Measurements from ENCODE around the gene PTK7.

The PTK7 gene

DNA sequence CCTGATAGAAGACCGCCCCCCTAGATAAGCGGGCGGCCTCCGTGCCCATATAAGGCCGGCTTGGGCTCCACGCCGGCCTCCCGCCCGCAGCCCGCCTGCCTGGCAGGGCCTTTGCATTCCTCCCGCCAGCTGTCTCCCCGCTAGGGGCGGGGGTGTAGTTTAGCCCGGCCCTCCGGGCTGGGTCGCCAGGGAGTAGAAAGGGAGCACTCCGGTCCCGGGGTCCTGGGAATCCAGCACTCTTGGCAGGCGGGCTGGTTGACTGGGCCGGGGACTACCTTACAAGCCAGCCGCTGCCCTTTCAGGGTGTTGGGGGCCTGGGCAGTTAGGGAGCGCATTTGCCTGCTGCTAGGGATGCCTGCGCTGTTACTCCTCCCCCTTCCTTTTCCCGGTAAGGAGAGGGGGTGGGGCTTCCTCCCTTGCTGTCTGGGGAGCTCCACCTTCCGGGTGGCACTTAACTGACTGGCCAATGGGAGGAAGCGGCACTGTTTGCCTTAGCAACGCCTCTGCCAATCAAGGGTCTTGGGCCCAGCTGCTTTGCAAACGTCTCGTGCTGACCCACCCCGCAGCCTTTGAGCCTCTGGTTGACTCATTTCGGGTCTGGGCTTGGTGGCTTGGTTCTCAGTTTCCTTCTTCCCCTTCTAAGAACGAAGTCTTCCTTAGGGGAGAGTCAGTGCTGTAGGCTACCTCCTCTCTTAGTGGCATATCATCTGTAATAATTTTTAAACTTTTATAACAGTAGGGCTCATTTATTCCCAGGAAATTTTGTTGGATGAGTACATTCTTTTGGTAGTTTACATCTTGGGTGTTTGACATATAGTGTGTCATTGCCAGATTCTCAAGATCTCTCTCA, 98.4 kb downstream of the PTK7 start:
- DNase-seq (ENCODE audit: low read depth, low spot score), result peak; percentile 96

DNA sequence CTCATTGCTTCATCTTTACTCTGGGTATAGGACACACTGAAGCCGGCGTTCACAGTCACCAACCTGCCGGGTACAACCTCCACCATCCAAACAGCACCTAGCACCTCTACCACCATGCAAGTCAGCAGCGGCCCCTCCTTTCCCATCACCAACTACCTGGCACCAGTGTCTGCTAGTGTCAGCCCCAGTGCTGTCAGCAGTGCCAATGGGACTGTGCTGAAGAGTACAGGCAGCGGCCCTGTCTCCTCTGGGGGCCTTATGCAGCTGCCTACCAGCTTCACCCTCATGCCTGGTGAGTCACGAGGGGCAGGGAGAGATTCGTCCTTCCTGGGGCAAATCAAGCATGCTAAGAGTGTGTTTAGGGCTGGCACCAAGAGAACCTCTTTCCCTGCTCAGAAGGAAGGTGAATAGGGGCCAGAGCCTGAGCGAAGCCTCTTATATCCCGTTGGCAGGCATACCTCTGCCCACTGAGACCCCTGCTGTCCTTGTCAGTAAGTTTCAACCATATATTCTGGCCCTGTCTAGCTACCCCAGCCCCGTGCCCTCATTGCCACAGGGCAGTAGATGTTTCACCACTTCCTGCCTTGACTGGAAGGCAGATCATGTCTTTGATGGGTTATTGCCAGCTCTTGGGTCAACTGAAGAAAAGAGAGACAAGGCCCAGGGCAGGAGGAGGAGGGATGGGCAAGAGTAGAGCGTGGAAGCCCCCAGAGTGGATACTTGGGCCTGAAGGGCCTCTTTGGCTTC, 99.7 kb downstream of the PTK7 start:
- H3K4me3 ChIP-seq (ENCODE audit: low read depth, low read length), result no peak overlapping the region
- no peak for DNase-seq (ENCODE audit: low read depth, low spot score)
- ChIA-PET POLR2A (interaction anchor here (0.7 to 2.5 kb wide), 2 partner anchors 8 to 155 kb away, joined by 3 to 5 read pairs; partner anchors contain the start of gene RRP36), CTCF (interaction anchor here (1.0 to 1.3 kb wide), 2 partner anchors 53 to 54 kb away, joined by 4 read pairs; partner anchors contain the start of gene DNPH1)
- no peak for TF ChIP-seq CTCF (IDR thresholded peaks at IDR 0.05; ENCODE audit: insufficient read depth, low read length, missing control alignments)

More for the DNA sequence above, 98.4 kb downstream of the PTK7 start:
- ChIA-PET CTCF (interaction anchor here (0.7 to 1.8 kb wide), 5 partner anchors 55 to 333 kb away, joined by 3 to 4 read pairs (median 4); partner anchors contain the start of gene DNPH1), POLR2A (interaction anchor here (0.6 to 2.5 kb wide), 8 partner anchors 10 to 336 kb away, joined by 3 to 5 read pairs (median 4); partner anchors contain the start of genes CUL7, KLC4, LRRC73 and MRPL2)
- peak; percentile 12 for TF ChIP-seq CTCF (IDR thresholded peaks at IDR 0.05; ENCODE audit: insufficient read depth, low read length, missing control alignments)
- H3K4me3 ChIP-seq (ENCODE audit: low read depth, low read length), result peak overlapping the region; percentile 99

GRCh38 chr6:43176423-43176786, 100.3 kb downstream of the PTK7 start:
- no peak for TF ChIP-seq CTCF (IDR thresholded peaks at IDR 0.05; ENCODE audit: insufficient read depth, low read length, missing control alignments)
- H3K4me3 ChIP-seq (ENCODE audit: low read depth, low read length), result no peak overlapping the region
- DNase-seq (ENCODE audit: low read depth, low spot score), result no peak
- ChIA-PET CTCF (no interaction called here), POLR2A (no interaction called here)

DNA sequence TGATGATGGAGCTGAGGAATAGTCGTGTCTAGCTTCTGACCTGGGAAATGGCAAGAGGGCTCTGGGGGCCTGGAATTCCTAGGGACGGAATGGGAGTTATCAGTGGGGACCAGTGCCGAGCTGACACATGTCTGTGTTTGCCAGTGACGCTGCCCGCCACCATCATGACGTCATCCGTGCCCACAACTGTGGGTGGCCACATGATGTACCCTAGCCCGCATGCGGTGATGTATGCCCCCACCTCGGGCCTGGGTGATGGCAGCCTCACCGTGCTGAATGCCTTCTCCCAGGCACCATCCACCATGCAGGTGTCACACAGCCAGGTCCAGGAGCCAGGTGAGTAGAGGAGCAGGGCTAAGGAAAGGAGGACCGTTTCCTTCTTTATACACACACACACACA, 102.0 kb downstream of the PTK7 start:
- ChIA-PET POLR2A (no interaction called here), CTCF (interaction anchor here (1.5 kb wide), 1 partner anchor 52 kb away, joined by 3 read pairs; no protein-coding TSS in a partner anchor)
- TF ChIP-seq CTCF (IDR thresholded peaks at IDR 0.05; ENCODE audit: insufficient read depth, low read length, missing control alignments), result no peak
- H3K4me3 ChIP-seq (ENCODE audit: low read depth, low read length), result no peak overlapping the region
- DNase-seq (ENCODE audit: low read depth, low spot score), result no peak

DNA sequence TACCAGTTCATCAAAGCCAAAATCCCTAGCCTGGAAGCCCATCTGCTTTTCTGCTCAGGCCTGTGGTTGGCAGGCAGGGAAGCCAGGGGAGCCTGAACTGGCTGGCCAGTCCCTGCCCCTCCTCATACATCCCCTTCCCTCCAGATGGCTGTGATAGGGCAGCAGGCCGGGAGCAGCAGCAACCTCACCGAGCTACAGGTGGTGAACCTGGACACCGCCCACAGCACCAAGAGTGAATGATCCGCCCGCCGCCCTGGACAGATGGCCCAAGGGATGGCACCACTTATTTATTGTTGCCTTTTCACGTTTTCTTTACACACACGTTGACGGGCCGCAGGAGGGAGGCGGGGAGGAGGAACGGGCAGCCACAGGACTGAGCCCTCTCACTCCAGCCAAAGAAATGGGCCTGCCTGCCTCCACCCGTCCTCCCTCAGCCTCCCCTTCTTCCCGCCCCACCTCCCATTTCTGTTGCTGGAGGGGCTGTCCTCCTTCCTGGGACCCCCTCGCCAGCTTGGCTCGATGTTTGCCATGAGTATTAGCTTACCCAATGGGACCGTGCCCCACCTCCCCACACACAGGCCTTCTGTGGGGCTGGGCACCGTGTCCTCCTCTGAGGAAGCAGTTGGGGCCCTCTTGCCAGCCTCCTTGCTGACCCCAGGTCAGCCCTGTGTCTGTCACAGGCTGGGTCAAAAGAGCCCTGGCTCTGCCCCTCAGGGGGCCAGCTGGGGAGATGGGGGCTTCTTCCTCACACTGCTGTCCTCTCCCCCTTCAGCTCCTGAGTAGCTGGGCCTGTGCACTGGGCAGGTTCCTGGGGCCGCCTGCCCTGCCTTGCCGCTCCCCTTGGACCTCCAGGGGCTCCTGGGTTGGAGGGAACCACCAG, 103.1 kb downstream of the PTK7 start:
- ChIA-PET CTCF (interaction anchor here (1.5 to 1.8 kb wide), 2 partner anchors 8 to 51 kb away, joined by 3 to 4 read pairs; partner anchors contain the start of gene SRF), POLR2A (no interaction called here)
- TF ChIP-seq CTCF (IDR thresholded peaks at IDR 0.05; ENCODE audit: insufficient read depth, low read length, missing control alignments), result no peak
- H3K4me3 ChIP-seq (ENCODE audit: low read depth, low read length), result no peak overlapping the region
- DNase-seq (ENCODE audit: low read depth, low spot score), result no peak

All from AG04449 (cell line).